ENCODE measurements around the gene HIF3A. TPM values are rescaled to one million over a fixed set of nuclear protein-coding genes. Genes with fewer than 3 reads are reported as not detected.

HIF3A gene
- total RNA-seq, 1 experiment from 2014 or later = 0.98 TPM

DNA sequence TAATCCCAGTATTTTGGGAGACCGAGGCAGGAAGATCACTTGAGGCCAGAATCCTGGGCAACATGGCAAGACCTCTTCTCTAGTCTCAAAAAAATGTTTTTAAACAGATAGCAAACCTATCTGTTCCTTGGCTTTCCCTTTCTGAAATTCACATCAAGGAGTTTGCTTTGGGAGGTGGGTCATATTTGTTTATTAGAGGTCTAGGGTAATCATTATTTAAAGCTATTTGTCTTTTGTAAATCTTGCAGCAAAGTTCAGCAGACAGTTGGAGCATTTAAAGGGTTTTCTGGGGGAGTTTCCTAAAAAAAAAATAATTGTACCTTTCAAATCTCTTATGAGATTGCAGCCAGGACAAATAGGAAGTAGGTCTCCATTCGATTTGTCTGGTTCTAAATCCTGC lies 67.5 kb downstream of the HIF3A start (continued):
- TF ChIP-seq, protein P1, sequence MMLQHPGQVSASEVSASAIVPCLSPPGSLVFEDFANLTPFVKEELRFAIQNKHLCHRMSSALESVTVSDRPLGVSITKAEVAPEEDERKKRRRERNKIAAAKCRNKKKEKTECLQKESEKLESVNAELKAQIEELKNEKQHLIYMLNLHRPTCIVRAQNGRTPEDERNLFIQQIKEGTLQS (IDR thresholded peaks at IDR 0.05) = no peak
- TF ChIP-seq RAD21 (IDR thresholded peaks at IDR 0.05; ENCODE audit: low read depth) (no peak), SP1 (IDR thresholded peaks at IDR 0.05; ENCODE audit: low read depth) (no peak)

DNA sequence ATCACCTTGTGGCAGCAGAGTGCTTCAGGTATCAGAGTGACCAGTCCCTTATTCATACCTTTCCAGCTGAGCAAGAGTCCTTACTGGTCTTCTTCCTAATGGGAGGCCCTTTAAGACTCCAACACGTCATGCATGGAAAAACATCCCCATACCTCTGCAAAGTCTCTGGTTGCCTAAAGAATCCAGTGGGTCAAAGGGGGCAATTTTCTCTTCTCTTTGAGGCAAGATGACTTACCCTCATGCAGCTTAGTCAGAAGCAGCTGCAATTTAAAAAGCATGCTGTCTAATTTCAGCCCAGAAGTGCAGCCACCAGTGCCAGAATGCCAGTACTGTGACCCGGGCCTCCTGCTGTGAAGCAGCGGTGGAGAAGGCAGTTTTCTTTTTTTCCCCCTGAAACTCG lies 68.7 kb downstream of the HIF3A start:
- no peaks in the 10 kb centered on the region for H3K27me3 ChIP-seq (ENCODE audit: insufficient read depth, low read length)
- no peak for ATAC-seq
- peaks cover 84% of the 10 kb centered on the region for H3K79me2 ChIP-seq (ENCODE audit: insufficient read depth, low read length)
- no peak overlapping the region for H2AFZ ChIP-seq (ENCODE audit: low read depth, low read length, poor library complexity, severe bottlenecking)
- peaks cover 9 to 10% of the 10 kb centered on the region in 2 experiments for H3K36me3 ChIP-seq (ENCODE audit: control insufficient read depth in 1 of 2, insufficient read depth in 2 of 2, low read length in 2 of 2)
- no peak for TF ChIP-seq SRF (IDR thresholded peaks at IDR 0.05; ENCODE audit: low read depth)
- no peak for TF ChIP-seq ELF1 (IDR thresholded peaks at IDR 0.05; ENCODE audit: borderline replicate concordance, low read depth)
- TF ChIP-seq, protein P2, sequence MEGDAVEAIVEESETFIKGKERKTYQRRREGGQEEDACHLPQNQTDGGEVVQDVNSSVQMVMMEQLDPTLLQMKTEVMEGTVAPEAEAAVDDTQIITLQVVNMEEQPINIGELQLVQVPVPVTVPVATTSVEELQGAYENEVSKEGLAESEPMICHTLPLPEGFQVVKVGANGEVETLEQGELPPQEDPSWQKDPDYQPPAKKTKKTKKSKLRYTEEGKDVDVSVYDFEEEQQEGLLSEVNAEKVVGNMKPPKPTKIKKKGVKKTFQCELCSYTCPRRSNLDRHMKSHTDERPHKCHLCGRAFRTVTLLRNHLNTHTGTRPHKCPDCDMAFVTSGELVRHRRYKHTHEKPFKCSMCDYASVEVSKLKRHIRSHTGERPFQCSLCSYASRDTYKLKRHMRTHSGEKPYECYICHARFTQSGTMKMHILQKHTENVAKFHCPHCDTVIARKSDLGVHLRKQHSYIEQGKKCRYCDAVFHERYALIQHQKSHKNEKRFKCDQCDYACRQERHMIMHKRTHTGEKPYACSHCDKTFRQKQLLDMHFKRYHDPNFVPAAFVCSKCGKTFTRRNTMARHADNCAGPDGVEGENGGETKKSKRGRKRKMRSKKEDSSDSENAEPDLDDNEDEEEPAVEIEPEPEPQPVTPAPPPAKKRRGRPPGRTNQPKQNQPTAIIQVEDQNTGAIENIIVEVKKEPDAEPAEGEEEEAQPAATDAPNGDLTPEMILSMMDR (IDR thresholded peaks at IDR 0.05 in 2 of 3, conservative IDR thresholded peaks at IDR 0.05 in 1 of 3; ENCODE audit: borderline replicate concordance in 1 of 3, insufficient read depth in 1 of 3, low read depth in 2 of 3, low read length in 2 of 3) = no peak
- TF ChIP-seq CBX3 (IDR thresholded peaks at IDR 0.05; ENCODE audit: low read depth) = no peak
- TF ChIP-seq YY1 (IDR thresholded peaks at IDR 0.05; ENCODE audit: extremely low read depth, insufficient replicate concordance, low read depth, low read length) = no peak
- TF ChIP-seq, protein P1 (IDR thresholded peaks at IDR 0.05) = no peak
- TF ChIP-seq, protein P3, sequence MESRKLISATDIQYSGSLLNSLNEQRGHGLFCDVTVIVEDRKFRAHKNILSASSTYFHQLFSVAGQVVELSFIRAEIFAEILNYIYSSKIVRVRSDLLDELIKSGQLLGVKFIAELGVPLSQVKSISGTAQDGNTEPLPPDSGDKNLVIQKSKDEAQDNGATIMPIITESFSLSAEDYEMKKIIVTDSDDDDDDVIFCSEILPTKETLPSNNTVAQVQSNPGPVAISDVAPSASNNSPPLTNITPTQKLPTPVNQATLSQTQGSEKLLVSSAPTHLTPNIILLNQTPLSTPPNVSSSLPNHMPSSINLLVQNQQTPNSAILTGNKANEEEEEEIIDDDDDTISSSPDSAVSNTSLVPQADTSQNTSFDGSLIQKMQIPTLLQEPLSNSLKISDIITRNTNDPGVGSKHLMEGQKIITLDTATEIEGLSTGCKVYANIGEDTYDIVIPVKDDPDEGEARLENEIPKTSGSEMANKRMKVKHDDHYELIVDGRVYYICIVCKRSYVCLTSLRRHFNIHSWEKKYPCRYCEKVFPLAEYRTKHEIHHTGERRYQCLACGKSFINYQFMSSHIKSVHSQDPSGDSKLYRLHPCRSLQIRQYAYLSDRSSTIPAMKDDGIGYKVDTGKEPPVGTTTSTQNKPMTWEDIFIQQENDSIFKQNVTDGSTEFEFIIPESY (IDR thresholded peaks at IDR 0.05; ENCODE audit: extremely low read depth, insufficient replicate concordance, low read length) = no peak
- TF ChIP-seq JUND (IDR thresholded peaks at IDR 0.05) = no peak
- no peak for TF ChIP-seq RAD21 (IDR thresholded peaks at IDR 0.05; ENCODE audit: low read depth)
- no peak for TF ChIP-seq POLR2A (IDR thresholded peaks at IDR 0.05; ENCODE audit: borderline replicate concordance, extremely low read depth, insufficient read depth, insufficient read length)
- TF ChIP-seq, protein P4, sequence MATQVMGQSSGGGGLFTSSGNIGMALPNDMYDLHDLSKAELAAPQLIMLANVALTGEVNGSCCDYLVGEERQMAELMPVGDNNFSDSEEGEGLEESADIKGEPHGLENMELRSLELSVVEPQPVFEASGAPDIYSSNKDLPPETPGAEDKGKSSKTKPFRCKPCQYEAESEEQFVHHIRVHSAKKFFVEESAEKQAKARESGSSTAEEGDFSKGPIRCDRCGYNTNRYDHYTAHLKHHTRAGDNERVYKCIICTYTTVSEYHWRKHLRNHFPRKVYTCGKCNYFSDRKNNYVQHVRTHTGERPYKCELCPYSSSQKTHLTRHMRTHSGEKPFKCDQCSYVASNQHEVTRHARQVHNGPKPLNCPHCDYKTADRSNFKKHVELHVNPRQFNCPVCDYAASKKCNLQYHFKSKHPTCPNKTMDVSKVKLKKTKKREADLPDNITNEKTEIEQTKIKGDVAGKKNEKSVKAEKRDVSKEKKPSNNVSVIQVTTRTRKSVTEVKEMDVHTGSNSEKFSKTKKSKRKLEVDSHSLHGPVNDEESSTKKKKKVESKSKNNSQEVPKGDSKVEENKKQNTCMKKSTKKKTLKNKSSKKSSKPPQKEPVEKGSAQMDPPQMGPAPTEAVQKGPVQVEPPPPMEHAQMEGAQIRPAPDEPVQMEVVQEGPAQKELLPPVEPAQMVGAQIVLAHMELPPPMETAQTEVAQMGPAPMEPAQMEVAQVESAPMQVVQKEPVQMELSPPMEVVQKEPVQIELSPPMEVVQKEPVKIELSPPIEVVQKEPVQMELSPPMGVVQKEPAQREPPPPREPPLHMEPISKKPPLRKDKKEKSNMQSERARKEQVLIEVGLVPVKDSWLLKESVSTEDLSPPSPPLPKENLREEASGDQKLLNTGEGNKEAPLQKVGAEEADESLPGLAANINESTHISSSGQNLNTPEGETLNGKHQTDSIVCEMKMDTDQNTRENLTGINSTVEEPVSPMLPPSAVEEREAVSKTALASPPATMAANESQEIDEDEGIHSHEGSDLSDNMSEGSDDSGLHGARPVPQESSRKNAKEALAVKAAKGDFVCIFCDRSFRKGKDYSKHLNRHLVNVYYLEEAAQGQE (IDR thresholded peaks at IDR 0.05; ENCODE audit: low read depth) = no peak
- no peak for TF ChIP-seq ZFX (IDR thresholded peaks at IDR 0.05)
- TF ChIP-seq POLR2AphosphoS5 (IDR thresholded peaks at IDR 0.05; ENCODE audit: low read depth, low read length) = no peak
- no peak for TF ChIP-seq EZH2 (IDR thresholded peaks at IDR 0.05)
- no peak overlapping the region for H3K4me3 ChIP-seq (replicated peaks in 1 of 2; ENCODE audit: low read depth in 1 of 2, low read length in 2 of 2)
- CTCF ChIA-PET = no interaction called here
- H3K4me1 ChIP-seq (ENCODE audit: control insufficient read depth in 1 of 2, insufficient read depth in 2 of 2, low read length in 2 of 2) = no peaks in the 10 kb centered on the region
- H4K20me1 ChIP-seq (ENCODE audit: insufficient read depth) = no peaks in the 10 kb centered on the region
- RAD21 ChIA-PET (ENCODE audit: low non-redundant PET in 1 of 2, low total read pairs in 2 of 2, uncharacterized antibody in 2 of 2, unreplicated experiment in 2 of 2) = no interaction called here
- DNase-seq (ENCODE audit: low read depth, low spot score) = no peak
- H3K9ac ChIP-seq (ENCODE audit: low read length) = no peak overlapping the region
- POLR2A ChIA-PET = no interaction called here
- intact Hi-C loops (cut with micrococcal nuclease) = no loop called here
- no peaks in the 10 kb centered on the region for H3K9me3 ChIP-seq (ENCODE audit: control insufficient read depth in 1 of 2, insufficient read depth in 1 of 2, low read depth in 1 of 2, low read length in 2 of 2)
- no peaks in the 10 kb centered on the region for H3K9me2 ChIP-seq (ENCODE audit: insufficient read depth)
- H3K4me2 ChIP-seq (ENCODE audit: low read length) = no peak overlapping the region
- no TSS peak for BruUV-seq (replicated peaks)
- no peak overlapping the region for H3K27ac ChIP-seq (ENCODE audit: low read depth, low read length)

Measured in HCT116 (cell line).